Measurements from ENCODE around the gene AUTS2. TPM values are rescaled to one million over a fixed set of nuclear protein-coding genes. Genes with fewer than 3 reads are reported as not detected.

The AUTS2 gene
- polyA plus RNA-seq, 1 donor (not counting 4 experiments of a cell fraction or from before 2014, with no cell fraction given), result 4.7 TPM

DNA sequence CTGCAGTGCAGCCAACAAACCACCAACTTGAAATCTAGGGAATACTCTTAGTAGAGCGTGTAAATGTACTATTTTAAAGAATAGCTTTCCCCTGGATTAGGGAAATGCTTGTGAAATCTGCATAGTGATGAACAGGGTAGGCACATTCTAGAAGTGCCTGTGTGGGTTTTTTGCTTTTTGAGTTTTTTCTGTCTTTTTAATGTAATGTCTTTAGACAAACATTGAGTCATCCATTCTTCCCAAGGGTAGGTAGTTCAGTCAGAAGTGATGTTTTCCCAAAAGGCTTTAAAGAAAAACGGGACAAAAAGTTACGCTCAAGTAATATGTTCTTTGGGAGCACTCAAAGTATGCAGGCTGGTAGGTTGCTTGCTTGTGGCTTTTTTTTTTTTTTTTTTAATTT, 130.0 kb downstream of the AUTS2 start:
- Histone ChIP-seq H3K27ac (ENCODE audit: control insufficient read depth, insufficient read depth, low read length) (no peak overlapping the region), H3K27me3 (ENCODE audit: control insufficient read depth, extremely low read depth, insufficient read depth, low read length) (no peaks in the 10 kb centered on the region), H3K36me3 (ENCODE audit: control insufficient read depth in 2 of 2, extremely low read depth in 1 of 2, insufficient read depth in 2 of 2, low read length in 2 of 2) (no peaks in the 10 kb centered on the region), H3K4me1 (ENCODE audit: control insufficient read depth, extremely low read depth, insufficient read depth, low read length) (peaks cover 15% of the 10 kb centered on the region), H3K4me2 (ENCODE audit: control insufficient read depth, extremely low read depth, insufficient read depth, low read depth, low read length) (no peak overlapping the region), H4K20me1 (ENCODE audit: control insufficient read depth, extremely low read depth, insufficient read depth, low read length) (no peaks in the 10 kb centered on the region), H2AFZ (ENCODE audit: control insufficient read depth, low read length) (no peak overlapping the region), H3K9me3 (ENCODE audit: control insufficient read depth, low read depth, low read length) (no peaks in the 10 kb centered on the region), H3K9ac (ENCODE audit: control insufficient read depth, extremely low read depth, insufficient read depth, low read length) (no peak overlapping the region), H3K4me3 (ENCODE audit: control insufficient read depth in 2 of 3, extremely low read depth in 1 of 3, insufficient read depth in 2 of 3, low read depth in 1 of 3, low read length in 3 of 3) (no peak overlapping the region), H3K9me1 (ENCODE audit: control insufficient read depth, extremely low read depth, insufficient read depth, low read length) (no peaks in the 10 kb centered on the region), H3K79me2 (ENCODE audit: control insufficient read depth, insufficient read depth, low read length) (no peaks in the 10 kb centered on the region)
- DNase-seq (ENCODE audit: low read depth, low spot score) (no peak), FAIRE-seq (no peak)
- dilution Hi-C loops (cut with MboI; ENCODE audit: extremely low pct_ligation_motif_present, low sequenced_read_pairs), result no loop called here
- TF ChIP-seq EZH2 (IDR thresholded peaks at IDR 0.05; ENCODE audit: low read length), result no peak
- TF ChIP-seq, protein P1, sequence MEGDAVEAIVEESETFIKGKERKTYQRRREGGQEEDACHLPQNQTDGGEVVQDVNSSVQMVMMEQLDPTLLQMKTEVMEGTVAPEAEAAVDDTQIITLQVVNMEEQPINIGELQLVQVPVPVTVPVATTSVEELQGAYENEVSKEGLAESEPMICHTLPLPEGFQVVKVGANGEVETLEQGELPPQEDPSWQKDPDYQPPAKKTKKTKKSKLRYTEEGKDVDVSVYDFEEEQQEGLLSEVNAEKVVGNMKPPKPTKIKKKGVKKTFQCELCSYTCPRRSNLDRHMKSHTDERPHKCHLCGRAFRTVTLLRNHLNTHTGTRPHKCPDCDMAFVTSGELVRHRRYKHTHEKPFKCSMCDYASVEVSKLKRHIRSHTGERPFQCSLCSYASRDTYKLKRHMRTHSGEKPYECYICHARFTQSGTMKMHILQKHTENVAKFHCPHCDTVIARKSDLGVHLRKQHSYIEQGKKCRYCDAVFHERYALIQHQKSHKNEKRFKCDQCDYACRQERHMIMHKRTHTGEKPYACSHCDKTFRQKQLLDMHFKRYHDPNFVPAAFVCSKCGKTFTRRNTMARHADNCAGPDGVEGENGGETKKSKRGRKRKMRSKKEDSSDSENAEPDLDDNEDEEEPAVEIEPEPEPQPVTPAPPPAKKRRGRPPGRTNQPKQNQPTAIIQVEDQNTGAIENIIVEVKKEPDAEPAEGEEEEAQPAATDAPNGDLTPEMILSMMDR (optimal IDR thresholded peaks at IDR 0.05 in 1 of 3, IDR thresholded peaks at IDR 0.05 in 1 of 3, conservative IDR thresholded peaks at IDR 0.05 in 1 of 3; ENCODE audit: extremely low read depth in 1 of 3, insufficient read depth in 2 of 3, low read length in 3 of 3), result no peak

DNA sequence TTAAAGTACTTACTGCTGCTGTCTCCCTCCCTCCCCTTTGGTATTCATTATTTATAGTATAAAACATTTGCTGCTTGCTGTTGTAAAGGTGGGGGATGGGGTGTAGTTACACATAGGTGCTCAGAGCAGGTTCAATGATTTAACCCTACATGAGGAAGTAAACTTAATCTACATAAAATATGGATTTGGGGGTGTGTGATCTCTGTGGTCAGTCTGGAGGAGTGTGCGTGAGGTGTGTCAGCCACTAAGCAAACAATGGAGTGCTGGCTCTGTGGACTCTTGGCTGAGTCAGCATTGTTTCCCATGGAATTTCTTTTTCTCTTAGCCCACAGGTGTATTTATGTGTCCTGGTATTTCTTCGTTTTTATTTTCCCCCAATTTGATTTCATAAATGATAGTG, 133.9 kb downstream of the AUTS2 start:
- Histone ChIP-seq H3K27me3 (ENCODE audit: control insufficient read depth, extremely low read depth, insufficient read depth, low read length) (no peaks in the 10 kb centered on the region), H3K79me2 (ENCODE audit: control insufficient read depth, insufficient read depth, low read length) (no peaks in the 10 kb centered on the region), H3K4me2 (ENCODE audit: control insufficient read depth, extremely low read depth, insufficient read depth, low read depth, low read length) (no peak overlapping the region), H3K27ac (ENCODE audit: control insufficient read depth, insufficient read depth, low read length) (no peak overlapping the region), H4K20me1 (ENCODE audit: control insufficient read depth, extremely low read depth, insufficient read depth, low read length) (no peaks in the 10 kb centered on the region), H3K9me1 (ENCODE audit: control insufficient read depth, extremely low read depth, insufficient read depth, low read length) (no peaks in the 10 kb centered on the region), H3K36me3 (ENCODE audit: control insufficient read depth in 2 of 2, extremely low read depth in 1 of 2, insufficient read depth in 2 of 2, low read length in 2 of 2) (no peaks in the 10 kb centered on the region), H3K9ac (ENCODE audit: control insufficient read depth, extremely low read depth, insufficient read depth, low read length) (no peak overlapping the region), H2AFZ (ENCODE audit: control insufficient read depth, low read length) (no peak overlapping the region), H3K4me3 (ENCODE audit: control insufficient read depth in 2 of 3, extremely low read depth in 1 of 3, insufficient read depth in 2 of 3, low read depth in 1 of 3, low read length in 3 of 3) (no peak overlapping the region), H3K9me3 (ENCODE audit: control insufficient read depth, low read depth, low read length) (no peaks in the 10 kb centered on the region), H3K4me1 (ENCODE audit: control insufficient read depth, extremely low read depth, insufficient read depth, low read length) (peaks cover 12% of the 10 kb centered on the region)
- dilution Hi-C loops (cut with MboI; ENCODE audit: extremely low pct_ligation_motif_present, low sequenced_read_pairs), result no loop called here
- DNase-seq (ENCODE audit: low read depth, low spot score) (no peak), FAIRE-seq (peak; percentile 68)
- no peak for TF ChIP-seq EZH2 (IDR thresholded peaks at IDR 0.05; ENCODE audit: low read length)
- TF ChIP-seq, protein P1 (optimal IDR thresholded peaks at IDR 0.05 in 1 of 3, IDR thresholded peaks at IDR 0.05 in 1 of 3, conservative IDR thresholded peaks at IDR 0.05 in 1 of 3; ENCODE audit: extremely low read depth in 1 of 3, insufficient read depth in 2 of 3, low read length in 3 of 3), result no peak
